NOMO-1 treated with dmso at 0.1 percent for 144 hours (cell line): ENCODE data around the gene PPFIA1.
"Not testable (repeated sequence)": the region's sequence is repeated elsewhere in the genome, so short reads cannot be mapped to it uniquely, and the experiment has no call there.

Experiments
- DNase-seq: peaks from one replicate; lab custom pipeline; 2025; ENCODE audit not compliant: unreplicated experiment; lab: John Stamatoyannopoulos, UW

PPFIA1 gene

DNA sequence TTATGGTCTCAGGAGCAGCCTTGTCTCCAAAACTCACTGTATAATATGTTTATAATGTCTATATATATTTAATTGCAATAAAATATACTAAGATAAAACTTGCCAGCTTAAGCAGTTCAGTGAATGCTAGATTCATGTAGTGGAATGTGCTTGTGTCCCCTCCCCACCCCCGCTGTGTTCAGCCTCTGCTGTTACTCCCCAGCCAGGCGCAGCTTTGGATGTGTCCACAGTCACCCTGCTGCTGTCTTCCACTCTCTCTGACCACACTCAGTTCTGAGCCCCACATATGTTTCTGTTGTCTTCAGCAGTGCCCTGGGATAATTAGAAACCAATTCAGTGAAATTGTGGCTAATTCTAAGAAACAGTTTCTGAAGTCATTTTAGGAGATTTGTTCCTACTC is 52.2 kb downstream of the PPFIA1 start:
- no peak for DNase-seq

DNA sequence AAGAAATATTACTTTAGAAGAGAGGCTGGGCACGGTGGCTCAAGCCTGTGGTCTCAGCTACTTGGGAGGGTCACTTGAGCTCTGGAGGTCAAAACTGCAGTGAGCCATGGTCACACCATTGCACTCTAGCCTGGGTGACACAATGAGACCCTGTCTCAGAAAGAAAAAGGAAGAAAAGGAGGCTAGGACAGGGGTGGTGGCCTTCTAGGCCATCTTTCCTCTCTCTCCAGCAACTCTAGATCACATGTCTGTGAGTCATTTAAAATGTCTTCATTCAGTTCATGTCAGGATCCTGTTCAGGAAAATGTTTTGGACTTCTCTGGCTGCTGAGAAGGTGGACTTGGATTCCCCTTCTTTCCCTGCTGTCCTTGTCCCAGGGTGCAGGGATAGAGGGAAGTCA is 53.3 kb downstream of the PPFIA1 start:
- DNase-seq, result peak; percentile 8

GRCh38 chr11:70324376-70325115 is 54.1 kb downstream of the PPFIA1 start:
- no peak for DNase-seq

DNA sequence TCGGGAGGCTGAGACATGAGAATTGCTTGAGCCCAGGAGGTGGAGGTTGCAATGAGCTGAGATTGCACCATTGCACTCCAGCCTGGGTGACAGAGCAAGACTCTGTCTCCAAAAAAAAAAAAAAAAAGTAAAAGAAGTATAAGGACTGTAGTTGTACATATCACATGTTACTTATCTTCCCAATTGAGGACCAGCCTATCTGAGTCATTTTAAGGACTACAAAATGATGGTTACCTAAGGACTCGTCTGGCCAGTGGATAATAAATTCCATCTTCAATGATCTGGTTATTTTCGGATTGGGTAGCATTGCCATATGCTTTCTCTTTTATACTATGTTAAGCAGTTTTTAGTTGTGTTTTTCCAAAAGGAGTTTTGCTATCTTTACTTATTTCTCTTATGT is 55.3 kb downstream of the PPFIA1 start:
- DNase-seq, result no peak

DNA sequence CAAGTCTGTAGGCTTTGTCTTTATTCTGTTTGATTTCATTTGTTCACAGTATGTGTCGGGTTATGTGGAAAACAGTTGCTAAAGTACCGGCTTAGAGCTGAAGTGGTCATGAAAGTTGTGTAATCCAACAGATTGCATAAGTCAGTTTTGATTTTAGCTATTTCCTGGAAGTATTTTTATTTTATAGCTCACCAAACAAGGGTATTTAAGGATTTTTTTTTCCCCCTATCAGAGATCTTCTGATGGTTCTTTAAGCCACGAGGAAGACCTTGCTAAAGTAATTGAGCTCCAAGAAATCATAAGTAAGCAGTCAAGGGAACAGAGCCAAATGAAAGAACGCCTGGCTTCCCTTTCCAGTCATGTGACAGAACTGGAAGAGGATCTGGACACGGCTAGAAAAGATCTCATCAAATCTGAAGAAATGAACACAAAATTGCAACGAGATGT is 55.9 kb downstream of the PPFIA1 start:
- DNase-seq, result peak; percentile 35

DNA sequence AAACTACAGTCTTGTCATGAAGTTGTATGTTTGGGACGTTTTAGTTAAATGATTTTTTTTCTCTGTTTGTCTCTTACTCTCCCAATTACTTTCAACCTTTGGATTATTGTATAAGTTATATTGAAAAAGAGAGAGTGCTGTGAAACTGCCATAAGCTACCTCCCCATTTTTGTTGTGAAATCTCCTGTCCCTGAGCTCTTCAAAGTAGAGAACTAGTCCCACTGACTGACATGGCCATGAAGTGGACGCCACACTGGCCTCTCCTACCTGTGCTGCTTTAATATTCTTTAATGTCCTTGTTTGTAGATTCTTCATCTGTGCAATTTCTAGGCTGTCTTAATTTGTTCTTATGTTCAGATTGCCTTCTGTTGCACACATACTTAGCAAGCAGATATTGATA is 56.3 kb downstream of the PPFIA1 start:
- no peak for DNase-seq

DNA sequence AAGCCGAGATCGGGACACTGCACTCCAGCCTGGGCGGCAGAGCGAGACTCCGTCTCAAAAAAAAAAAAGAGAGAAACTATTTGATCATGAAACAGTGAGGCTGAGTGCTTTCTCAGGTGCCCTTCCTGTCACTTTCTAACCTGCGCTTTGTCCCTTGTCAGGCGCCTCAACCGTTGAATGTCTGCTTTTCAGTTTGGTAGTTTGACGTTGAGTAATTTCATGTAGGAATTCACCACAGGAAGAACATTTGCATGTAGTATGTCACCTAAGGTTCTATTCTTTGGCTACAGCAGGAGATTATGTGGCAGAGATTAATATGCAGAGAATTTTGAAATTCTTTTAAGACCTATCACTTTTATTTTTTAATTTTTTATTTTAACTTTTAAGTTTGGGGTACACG is 57.2 kb downstream of the PPFIA1 start:
- DNase-seq, result no peak

- DNase-seq, result no peak
Observed at GRCh38 chr11:70328556-70328955, 58.1 kb downstream of the PPFIA1 start.

DNA sequence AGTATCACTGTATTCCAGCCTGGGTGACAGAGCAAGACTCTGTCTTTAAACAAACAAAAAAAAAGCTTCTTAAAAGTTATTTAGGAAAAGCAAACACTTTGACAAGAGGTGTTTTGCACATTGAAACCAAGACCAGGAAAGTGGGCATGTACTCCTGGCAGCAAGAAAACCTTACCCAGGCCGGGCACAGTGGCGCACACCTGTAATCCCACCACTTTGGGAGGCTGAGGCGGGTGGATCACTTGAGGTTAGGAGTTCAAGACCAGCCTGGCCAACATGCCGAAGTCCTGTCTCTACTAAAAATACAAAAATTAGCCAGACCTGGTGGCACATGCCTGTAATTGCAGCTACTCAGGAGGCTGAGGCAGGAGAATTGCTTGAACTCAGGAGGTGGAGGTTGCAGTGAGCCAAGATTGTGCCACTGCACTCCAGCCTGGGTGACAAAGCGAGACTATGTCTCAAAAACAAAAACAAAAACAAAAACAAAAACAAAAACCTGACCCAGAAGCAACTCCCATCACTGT is 60.9 kb downstream of the PPFIA1 start:
- DNase-seq, result not testable (repeated sequence)

DNA sequence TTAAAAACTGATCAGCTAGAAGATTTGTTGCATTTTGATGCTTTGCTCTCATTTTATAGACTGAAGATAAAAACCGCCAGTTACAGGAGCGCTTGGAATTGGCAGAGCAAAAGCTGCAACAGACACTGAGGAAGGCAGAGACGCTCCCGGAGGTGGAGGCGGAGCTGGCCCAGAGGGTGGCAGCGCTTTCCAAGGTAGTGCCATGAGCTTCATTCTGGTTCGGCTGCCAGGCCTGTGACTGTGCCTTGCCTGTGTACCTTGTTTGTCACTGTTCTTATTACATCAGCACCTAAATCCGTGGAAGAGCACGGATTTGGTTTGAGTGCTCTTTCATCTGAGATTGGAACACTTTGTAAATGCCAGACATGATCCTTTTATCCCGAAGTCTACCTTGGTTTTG is 61.4 kb downstream of the PPFIA1 start:
- no peak for DNase-seq

- DNase-seq, result no peak
Observed at GRCh38 chr11:70332567-70332966, 62.1 kb downstream of the PPFIA1 start.

- DNase-seq, result no peak
Observed at GRCh38 chr11:70333261-70333660, 62.8 kb downstream of the PPFIA1 start.

GRCh38 chr11:70334351-70334995 is 64.0 kb downstream of the PPFIA1 start:
- DNase-seq, result no peak

DNA sequence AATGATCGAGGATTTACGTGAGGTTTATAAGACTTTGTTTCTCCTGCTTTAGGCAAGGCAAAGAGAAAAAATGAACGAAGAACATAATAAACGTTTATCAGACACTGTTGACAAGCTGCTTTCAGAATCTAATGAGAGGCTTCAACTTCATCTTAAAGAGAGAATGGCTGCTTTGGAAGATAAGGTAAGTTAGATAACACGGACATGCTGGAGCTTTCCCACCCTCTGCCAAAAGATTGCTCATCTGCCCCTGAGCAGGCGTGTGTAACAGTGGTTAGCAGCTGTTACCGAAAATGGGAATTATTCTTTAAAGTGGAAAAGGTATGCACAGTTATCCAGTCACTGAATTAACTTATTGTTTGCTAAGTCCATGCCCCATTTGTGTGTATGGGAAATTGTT is 65.0 kb downstream of the PPFIA1 start:
- no peak for DNase-seq

DNA sequence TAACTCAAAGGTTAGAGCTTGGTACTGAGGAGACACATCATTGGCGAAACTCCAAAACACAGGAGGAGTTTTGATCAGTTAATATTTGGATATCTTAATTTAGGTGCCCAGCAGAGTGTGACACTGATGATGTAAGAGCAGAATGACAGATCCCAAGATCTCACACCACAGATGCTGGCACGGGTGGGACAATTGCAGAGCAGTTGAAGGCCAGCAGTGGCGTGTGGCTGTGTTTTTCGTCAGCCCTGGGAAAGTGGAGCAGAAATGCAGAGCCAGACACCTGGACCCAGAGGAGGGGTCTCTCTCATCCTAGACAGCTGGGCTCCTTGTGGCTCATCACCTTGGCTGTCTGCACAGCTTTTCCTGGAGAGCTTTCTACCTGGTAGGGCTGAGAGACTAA is 68.1 kb downstream of the PPFIA1 start:
- no peak for DNase-seq

- DNase-seq, result no peak
Observed at GRCh38 chr11:70339066-70339465, 68.6 kb downstream of the PPFIA1 start.

DNA sequence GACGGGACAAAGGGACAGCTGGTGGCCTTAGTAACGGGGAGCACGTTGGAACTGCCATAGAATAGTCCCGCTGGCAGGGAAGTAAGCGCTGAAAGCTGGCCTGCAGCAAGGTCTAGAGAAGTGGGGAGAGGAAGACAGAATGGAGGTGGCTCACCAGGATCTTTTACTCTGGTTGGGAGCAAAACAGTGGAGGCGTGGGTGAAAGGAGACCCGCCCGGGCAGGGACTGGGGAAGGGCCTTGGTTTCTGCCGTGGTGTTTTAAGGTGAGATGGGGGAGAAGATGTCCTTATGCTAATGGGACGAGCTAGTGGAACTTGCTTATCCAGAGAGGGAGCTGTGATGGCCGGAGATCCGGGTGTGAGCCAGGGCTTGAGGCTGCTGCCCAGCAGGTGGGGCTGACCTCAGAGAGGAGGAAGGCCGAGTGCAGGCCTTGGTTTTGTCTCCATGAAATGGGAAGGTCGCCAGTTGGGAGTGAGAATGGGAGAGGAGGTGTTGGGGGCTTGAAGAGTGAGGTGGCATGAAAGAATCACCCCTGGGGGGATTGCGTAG is 71.5 kb downstream of the PPFIA1 start:
- DNase-seq, result no peak

GRCh38 chr11:70343636-70344035 is 73.1 kb downstream of the PPFIA1 start:
- no peak for DNase-seq

GRCh38 chr11:70348191-70348590 is 77.7 kb downstream of the PPFIA1 start:
- DNase-seq, result no peak

GRCh38 chr11:70348608-70349007 is 78.1 kb downstream of the PPFIA1 start:
- no peak for DNase-seq

DNA sequence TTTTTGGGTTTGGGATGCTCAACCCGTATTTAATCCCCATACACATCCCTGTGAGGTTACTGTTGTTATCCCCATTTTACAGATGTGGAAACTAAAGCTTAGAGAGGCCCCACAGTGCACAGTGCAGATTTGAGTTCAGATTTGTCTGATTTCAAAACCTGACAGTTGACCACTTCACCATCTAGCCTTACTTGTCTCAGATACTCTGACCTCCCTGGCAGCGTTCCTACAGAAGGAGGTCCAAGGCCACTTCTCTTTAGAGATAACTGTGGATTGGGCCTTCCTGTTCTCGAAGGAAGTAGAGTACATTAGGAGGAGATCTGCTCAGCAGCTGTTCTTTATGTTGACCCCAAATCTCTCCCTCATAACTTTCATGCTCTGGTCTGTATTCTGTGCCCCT is 81.2 kb downstream of the PPFIA1 start:
- DNase-seq, result no peak

GRCh38 chr11:70352100-70352499 is 81.6 kb downstream of the PPFIA1 start:
- DNase-seq, result no peak
